Measurements from ENCODE around the gene PPCS.

PPCS gene

DNA sequence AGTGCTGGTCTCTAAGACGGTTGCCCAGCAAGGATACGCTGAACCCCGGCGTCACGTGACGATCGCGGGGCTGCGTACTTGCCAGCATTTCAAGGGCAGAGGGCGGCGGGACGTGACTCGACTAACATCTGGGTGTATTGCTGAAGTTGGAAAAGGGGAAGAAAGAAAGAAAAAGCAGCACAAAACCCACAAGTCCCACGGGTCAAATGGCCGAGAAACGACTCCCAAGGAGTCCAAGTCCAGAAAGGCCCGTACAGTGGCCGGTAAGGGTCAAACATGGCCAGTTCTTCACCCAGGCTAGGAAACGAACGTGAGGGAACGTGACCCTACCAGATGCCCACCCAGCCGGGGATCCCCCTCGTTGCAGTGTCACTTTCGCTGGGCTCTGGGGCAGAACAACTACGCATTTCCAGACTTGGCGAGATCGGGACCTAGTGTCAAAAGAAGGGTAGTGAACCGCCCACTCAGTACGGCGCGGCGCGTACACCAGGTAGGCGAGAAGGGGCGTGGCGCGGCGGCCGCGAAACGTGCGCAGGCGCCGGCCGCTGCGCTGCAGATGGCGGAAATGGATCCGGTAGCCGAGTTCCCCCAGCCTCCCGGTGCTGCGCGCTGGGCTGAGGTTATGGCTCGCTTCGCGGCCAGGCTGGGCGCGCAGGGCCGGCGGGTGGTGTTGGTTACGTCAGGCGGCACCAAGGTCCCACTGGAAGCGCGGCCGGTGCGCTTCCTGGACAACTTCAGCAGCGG lies at the start of gene PPCS, which contains the start of gene ZMYND12:
TSS of gene PPCS (plus strand) at position 534 of the 744 bp plus-strand sequence. CDS start at position 557, 23 bp downstream.
TSS of gene ZMYND12 (minus strand) at position 13 of the 744 bp plus-strand sequence. CDS start 25 bp downstream, outside the sequence.
- Histone ChIP-seq H3K4me3 (replicated peaks; ENCODE audit: low read depth, low read length) (peak within 1 kb of the TSS; percentile 89), H3K36me3 (ENCODE audit: control insufficient read depth, insufficient read depth, low read length) (peaks cover 4% of the 10 kb centered on the region), H3K27me3 (replicated peaks; ENCODE audit: control insufficient read depth, insufficient read depth, low read length) (no peaks in the 10 kb centered on the region)
- TF ChIP-seq, protein P1, sequence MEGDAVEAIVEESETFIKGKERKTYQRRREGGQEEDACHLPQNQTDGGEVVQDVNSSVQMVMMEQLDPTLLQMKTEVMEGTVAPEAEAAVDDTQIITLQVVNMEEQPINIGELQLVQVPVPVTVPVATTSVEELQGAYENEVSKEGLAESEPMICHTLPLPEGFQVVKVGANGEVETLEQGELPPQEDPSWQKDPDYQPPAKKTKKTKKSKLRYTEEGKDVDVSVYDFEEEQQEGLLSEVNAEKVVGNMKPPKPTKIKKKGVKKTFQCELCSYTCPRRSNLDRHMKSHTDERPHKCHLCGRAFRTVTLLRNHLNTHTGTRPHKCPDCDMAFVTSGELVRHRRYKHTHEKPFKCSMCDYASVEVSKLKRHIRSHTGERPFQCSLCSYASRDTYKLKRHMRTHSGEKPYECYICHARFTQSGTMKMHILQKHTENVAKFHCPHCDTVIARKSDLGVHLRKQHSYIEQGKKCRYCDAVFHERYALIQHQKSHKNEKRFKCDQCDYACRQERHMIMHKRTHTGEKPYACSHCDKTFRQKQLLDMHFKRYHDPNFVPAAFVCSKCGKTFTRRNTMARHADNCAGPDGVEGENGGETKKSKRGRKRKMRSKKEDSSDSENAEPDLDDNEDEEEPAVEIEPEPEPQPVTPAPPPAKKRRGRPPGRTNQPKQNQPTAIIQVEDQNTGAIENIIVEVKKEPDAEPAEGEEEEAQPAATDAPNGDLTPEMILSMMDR (IDR thresholded peaks at IDR 0.05; ENCODE audit: insufficient read depth, low read length, poor library complexity, severe bottlenecking): no peak
- peak; percentile 95 for DNase-seq (ENCODE audit: extremely low read depth, insufficient read length)

DNA sequence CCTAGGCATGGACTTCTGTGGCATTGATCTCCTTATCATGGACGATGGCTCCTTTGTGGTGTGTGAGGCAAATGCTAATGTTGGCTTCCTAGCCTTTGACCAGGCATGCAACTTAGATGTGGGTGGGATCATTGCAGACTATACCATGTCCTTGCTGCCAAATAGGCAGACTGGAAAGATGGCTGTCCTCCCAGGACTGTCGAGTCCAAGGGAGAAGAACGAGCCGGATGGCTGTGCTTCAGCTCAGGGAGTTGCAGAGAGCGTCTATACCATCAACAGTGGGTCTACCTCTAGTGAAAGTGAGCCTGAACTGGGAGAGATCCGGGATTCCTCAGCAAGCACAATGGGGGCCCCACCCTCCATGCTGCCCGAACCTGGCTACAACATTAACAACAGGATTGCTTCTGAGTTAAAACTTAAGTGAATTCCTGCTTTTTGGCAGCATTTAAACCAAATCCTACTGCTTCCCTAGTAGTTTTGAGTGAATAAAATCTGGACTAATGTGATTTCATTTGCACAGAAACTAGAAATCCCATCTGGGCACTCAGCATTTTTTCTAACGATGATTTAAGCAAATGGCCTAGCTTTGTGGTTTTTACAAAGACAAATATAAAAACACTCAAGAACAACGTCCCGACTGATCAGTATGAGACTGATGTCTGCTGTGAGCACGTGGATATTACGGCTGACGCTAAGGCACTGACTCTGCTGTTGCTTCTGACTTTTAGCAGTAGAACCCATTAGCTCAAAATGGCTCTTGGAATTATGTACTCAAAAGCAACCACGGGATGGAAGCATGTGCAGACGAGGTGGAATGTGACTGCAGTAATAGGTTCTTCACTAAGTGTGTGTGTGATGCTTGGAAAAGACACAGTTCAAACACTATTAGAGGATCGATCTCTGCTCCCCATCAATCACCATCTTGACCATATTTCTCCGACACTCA lies 41.5 kb upstream of the PPCS start:
- no peak for DNase-seq (ENCODE audit: extremely low read depth, insufficient read length)
- Histone ChIP-seq H3K27me3 (replicated peaks; ENCODE audit: control insufficient read depth, insufficient read depth, low read length) (no peaks in the 10 kb centered on the region), H3K36me3 (ENCODE audit: control insufficient read depth, insufficient read depth, low read length) (no peaks in the 10 kb centered on the region), H3K4me3 (replicated peaks; ENCODE audit: low read depth, low read length) (no peak overlapping the region)
- TF ChIP-seq, protein P1 (IDR thresholded peaks at IDR 0.05; ENCODE audit: insufficient read depth, low read length, poor library complexity, severe bottlenecking): no peak

DNA sequence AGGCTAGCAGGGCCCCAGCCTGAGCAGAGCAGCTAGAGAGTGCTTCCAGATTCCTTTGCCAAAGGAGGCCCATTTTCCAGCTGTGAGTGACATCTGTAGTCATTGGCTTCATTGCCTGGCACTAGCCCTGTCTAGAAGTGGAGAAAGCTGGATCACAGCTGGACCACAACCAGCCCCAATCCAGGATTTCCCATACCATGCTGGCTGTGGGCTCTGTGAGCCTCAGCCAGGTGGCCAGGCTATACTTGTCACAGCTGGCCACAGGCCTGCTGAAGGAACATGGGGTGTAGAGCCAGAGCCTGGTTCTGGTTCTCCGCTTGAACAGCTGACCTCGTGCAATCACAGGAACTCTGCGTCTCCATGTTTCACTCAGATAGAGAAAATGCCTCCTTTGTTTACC lies 39.2 kb upstream of the PPCS start:
- H3K4me3 ChIP-seq (replicated peaks; ENCODE audit: low read depth, low read length): no peak overlapping the region
- DNase-seq (ENCODE audit: extremely low read depth, insufficient read length): no peak
- no peaks in the 10 kb centered on the region; the same call in 1 of the 2 replicates for H3K27me3 ChIP-seq (replicated peaks; ENCODE audit: control insufficient read depth, insufficient read depth, low read length)
- TF ChIP-seq, protein P1 (IDR thresholded peaks at IDR 0.05; ENCODE audit: insufficient read depth, low read length, poor library complexity, severe bottlenecking): no peak
- H3K36me3 ChIP-seq (ENCODE audit: control insufficient read depth, insufficient read depth, low read length): no peaks in the 10 kb centered on the region

DNA sequence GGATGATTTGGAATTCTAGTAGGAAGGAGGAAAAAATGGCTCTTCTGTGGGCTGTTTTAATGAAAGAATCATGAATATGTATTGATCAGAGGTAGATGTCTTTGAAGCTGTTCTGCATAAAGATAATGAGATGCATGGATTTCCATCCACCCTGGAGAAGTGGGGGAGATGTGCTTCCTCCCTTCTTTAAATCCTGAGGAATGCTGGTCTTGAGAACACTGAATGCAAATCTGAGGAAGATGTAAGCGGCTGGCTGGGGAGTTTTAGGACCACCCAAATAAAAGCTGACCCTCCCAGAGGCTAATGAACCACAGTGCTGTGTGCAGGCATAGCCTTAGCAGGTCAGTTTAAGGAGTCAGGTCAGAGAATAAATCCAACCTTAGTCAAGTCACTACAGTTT lies 37.8 kb upstream of the PPCS start:
- H3K4me3 ChIP-seq (replicated peaks; ENCODE audit: low read depth, low read length): no peak overlapping the region
- no peaks in the 10 kb centered on the region for H3K36me3 ChIP-seq (ENCODE audit: control insufficient read depth, insufficient read depth, low read length)
- TF ChIP-seq, protein P1 (IDR thresholded peaks at IDR 0.05; ENCODE audit: insufficient read depth, low read length, poor library complexity, severe bottlenecking): no peak
- DNase-seq (ENCODE audit: extremely low read depth, insufficient read length): no peak
- no peaks in the 10 kb centered on the region; the same call in 1 of the 2 replicates for H3K27me3 ChIP-seq (replicated peaks; ENCODE audit: control insufficient read depth, insufficient read depth, low read length)

DNA sequence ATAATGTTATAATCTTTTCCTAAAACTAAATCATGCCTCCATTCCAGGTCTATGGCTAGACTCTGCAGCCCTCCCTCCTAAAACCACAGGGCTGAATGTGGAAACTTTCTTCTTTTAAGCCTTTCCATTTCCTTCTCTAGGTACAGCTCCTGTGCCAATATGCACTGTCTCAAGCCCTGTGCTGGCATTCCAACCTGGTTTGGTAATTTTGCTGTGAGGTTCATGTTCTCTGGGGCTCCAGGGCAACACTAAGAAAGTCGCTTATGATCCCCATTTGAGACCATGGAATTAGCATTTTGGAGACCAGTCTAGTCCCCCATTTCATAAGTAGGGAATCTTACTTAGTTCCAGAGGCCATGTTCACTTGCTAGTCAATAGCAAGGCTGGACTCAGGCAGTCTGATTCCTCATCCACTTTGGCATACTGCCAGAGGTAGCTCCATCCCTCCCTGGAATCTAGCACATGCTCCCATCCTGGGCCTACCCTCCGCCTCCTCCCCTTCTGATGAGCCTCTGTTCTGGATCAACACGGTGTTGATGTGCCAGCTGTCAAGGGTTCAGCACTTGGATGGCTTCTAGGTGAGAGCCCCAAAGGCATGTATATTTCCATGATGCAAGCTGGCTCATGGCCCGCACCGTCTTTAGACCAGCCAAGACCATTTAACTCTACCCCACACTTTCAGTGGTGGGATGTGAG lies 37.1 kb upstream of the PPCS start:
- no peak for DNase-seq (ENCODE audit: extremely low read depth, insufficient read length)
- no peak overlapping the region for H3K4me3 ChIP-seq (replicated peaks; ENCODE audit: low read depth, low read length)

More for the DNA sequence above, 37.1 kb upstream of the PPCS start:
- TF ChIP-seq, protein P1 (IDR thresholded peaks at IDR 0.05; ENCODE audit: insufficient read depth, low read length, poor library complexity, severe bottlenecking): no peak
- no peaks in the 10 kb centered on the region for H3K36me3 ChIP-seq (ENCODE audit: control insufficient read depth, insufficient read depth, low read length)
- no peaks in the 10 kb centered on the region; the same call in 1 of the 2 replicates for H3K27me3 ChIP-seq (replicated peaks; ENCODE audit: control insufficient read depth, insufficient read depth, low read length)

All from GM06990 (cell line).